Neural cell (in vitro differentiated cells): Measurements from ENCODE around the gene HIF3A. TPM values are rescaled to one million over a fixed set of nuclear protein-coding genes. Genes with fewer than 3 reads are reported as not detected.
"Not testable (repeated sequence)": the region's sequence is repeated elsewhere in the genome, so short reads cannot be mapped to it uniquely, and the experiment has no call there.

Source experiments
- H2AFZ ChIP-seq: fragments of 200-600, 300-800 bp; sonication (generic), shearing (Covaris generic); 2 replicates; pipeline ENCODE4 v1.6.0; 2014; ENCODE audit warnings: low read depth, mild to moderate bottlenecking, antibody characterized with exemption, low read length, moderate library complexity
- H3F3A ChIP-seq: fragments of 200-600 bp; shearing (Covaris generic); 2 replicates; pipeline ENCODE4 v1.6.1; 2016; ENCODE audit warnings: mild to moderate bottlenecking, moderate library complexity, mixed read lengths, antibody characterized with exemption, low read length; ENCODE audit not compliant: insufficient read depth, poor library complexity, severe bottlenecking
- H3K27ac ChIP-seq: fragments of 200-600, 300-800 bp; sonication (generic), shearing (Covaris generic); 2 replicates; pipeline ENCODE4 v1.5.1; 2014; ENCODE audit warnings: mild to moderate bottlenecking, low read length, moderate library complexity
- H3K27me3 ChIP-seq: fragments of 300-800, 200-600 bp; sonication (generic), shearing (Covaris generic); 2 replicates; pipeline ENCODE4 v1.6.0; 2014; ENCODE audit warnings: mild to moderate bottlenecking, low read depth, low read length, moderate library complexity; ENCODE audit not compliant: insufficient read depth
- H3K36me3 ChIP-seq: fragments of 300-800, 200-600 bp; sonication (generic), shearing (Covaris generic); 2 replicates; pipeline ENCODE4 v1.5.1; 2014; ENCODE audit warnings: mild to moderate bottlenecking, antibody characterized with exemption, low read length, moderate library complexity; ENCODE audit not compliant: insufficient read depth
- H3K4me2 ChIP-seq: fragments of 300-800, 200-600 bp; sonication (generic), shearing (Covaris generic); 2 replicates; pipeline ENCODE4 v1.6.0; 2014; ENCODE audit warnings: mild to moderate bottlenecking, low read length
- H3K4me3 ChIP-seq: fragments of 300-800, 200-600 bp; sonication (generic), shearing (Covaris generic); 2 replicates; pipeline ENCODE4 v1.5.1; 2014; ENCODE audit warnings: mild to moderate bottlenecking, low read length, moderate library complexity
- H3K79me2 ChIP-seq: fragments of 200-600 bp; shearing (Covaris generic); replicated peaks from 2 replicates; pipeline ENCODE4 v1.6.0; 2014; ENCODE audit warnings: mild to moderate bottlenecking, low read length, moderate library complexity; ENCODE audit not compliant: insufficient read depth
- H3K9ac ChIP-seq: fragments of 300-800, 200-600 bp; sonication (generic), shearing (Covaris generic); 2 replicates; pipeline ENCODE4 v1.6.1; 2016; ENCODE audit warnings: mild to moderate bottlenecking, low read length, mixed read lengths
- H3K9me2 ChIP-seq: fragments of 200-600 bp; shearing (Covaris generic); 2 replicates; pipeline ENCODE4 v1.6.1; 2016; ENCODE audit warnings: mild to moderate bottlenecking, low read length, mixed read lengths; ENCODE audit not compliant: insufficient read depth
- H3K9me3 ChIP-seq: fragments of 200-600, 300-800 bp; sonication (generic), shearing (Covaris generic); 2 replicates; pipeline ENCODE4 v1.6.1; 2016; ENCODE audit warnings: mild to moderate bottlenecking, mixed run types, low read length, moderate library complexity, mixed read lengths
- H4K20me1 ChIP-seq: fragments of 200-600 bp; shearing (Covaris generic); 2 replicates; pipeline ENCODE4 v1.6.1; 2016; ENCODE audit warnings: mild to moderate bottlenecking, mixed run types; ENCODE audit not compliant: insufficient read depth
- EP300 ChIP-seq: fragments of 450-650 bp; conservative IDR thresholded peaks from 2 replicates; pipeline ENCODE4 v1.6.1; 2014; ENCODE audit warnings: antibody characterized with exemption, mild to moderate bottlenecking, moderate library complexity; ENCODE audit not compliant: poor library complexity, severe bottlenecking
- EZH2 ChIP-seq: fragments of 200-600, 300-800 bp; shearing (Covaris generic), sonication (generic); IDR thresholded peaks from 2 replicates; pipeline ENCODE4 v1.6.1; 2014; ENCODE audit warnings: antibody characterized with exemption, low read length, borderline replicate concordance, mild to moderate bottlenecking; ENCODE audit not compliant: insufficient read depth, poor library complexity, severe bottlenecking
- MXI1 ChIP-seq: fragments of 450-650 bp; conservative IDR thresholded peaks from 2 replicates; pipeline ENCODE4 v1.6.1; 2014; ENCODE audit warnings: antibody characterized with exemption, mild to moderate bottlenecking; ENCODE audit not compliant: poor library complexity, severe bottlenecking
- POLR2AphosphoS5 ChIP-seq: IDR thresholded peaks from 2 replicates; pipeline ENCODE4 v1.6.1; 2012
- RAD21 ChIP-seq: fragments of 450-650 bp; conservative IDR thresholded peaks from 2 replicates; pipeline ENCODE4 v1.6.1; 2014; ENCODE audit warnings: antibody characterized with exemption, mild to moderate bottlenecking, moderate library complexity
- SMC3 ChIP-seq: fragments of 450-650 bp; conservative IDR thresholded peaks from 2 replicates; pipeline ENCODE4 v1.6.1; 2014; ENCODE audit warnings: antibody characterized with exemption, mild to moderate bottlenecking, moderate library complexity; ENCODE audit not compliant: poor library complexity
- TAF1 ChIP-seq: IDR thresholded peaks from 2 replicates; pipeline ENCODE4 v1.6.1; 2012; ENCODE audit warnings: low read depth
- polyA plus RNA-seq: library from polyadenylated mRNA; depleted of rRNA; stranded (reverse); fragments of >200 nt; gene quantifications from 2 replicates; pipeline ENCODE4 v1.2.3, GENCODE V29; 2014
- TF ChIP-seq, protein P1 (sequence below): IDR thresholded peaks from 2 replicates; pipeline ENCODE4 v1.6.1; 2012; ENCODE audit warnings: borderline replicate concordance
- TF ChIP-seq, protein P2 (sequence below): fragments of 450-650 bp; IDR thresholded peaks from 2 replicates; pipeline ENCODE4 v1.5.1; 2014; ENCODE audit warnings: antibody characterized with exemption, mild to moderate bottlenecking, moderate library complexity; ENCODE audit not compliant: poor library complexity, severe bottlenecking

The HIF3A gene
- polyA plus RNA-seq, 1 donor from 2014 or later: 2.0 TPM

DNA sequence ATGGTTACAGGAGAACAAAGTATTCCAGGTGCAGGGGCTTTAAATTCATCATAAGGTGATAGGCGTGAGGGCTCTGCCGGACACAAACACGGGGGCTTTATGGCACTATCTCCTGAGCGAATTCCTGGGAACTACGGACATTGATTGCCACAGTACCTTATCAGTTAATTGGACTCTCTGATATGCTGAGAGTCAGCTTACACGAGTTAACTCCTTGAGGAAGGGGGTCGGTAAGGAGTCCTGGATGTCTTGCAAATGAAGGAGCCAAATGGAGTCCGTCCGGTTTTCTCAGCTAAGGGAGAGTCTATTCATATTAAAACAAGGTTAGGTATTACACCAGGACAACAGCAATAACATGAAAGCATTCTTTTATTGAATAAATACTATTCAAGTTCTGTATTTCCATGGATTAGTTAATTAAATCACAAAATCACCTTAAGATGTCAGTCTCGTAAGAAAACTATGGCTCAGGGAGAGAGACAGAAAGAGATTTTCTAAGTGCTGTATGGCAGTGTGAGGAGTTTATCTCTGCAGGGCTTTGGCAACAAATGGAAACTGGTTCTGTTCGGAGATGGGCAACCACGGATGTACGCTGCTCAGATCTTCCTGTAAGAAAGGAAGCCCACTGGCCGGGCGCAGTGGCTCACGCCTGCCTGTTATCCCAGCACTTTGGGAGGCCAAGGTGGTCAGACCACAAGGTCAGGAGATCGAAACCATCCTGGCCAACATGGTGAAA is 26.2 kb upstream of the HIF3A start:
- Histone ChIP-seq H3K9me3 (no peaks in the 10 kb centered on the region), H3K4me2 (no peak overlapping the region), H3K79me2 (no peaks in the 10 kb centered on the region), H3K27ac (no peak overlapping the region), H2AFZ (no peak overlapping the region), H3K27me3 (no peaks in the 10 kb centered on the region), H3K9ac (no peak overlapping the region), H3K36me3 (no peaks in the 10 kb centered on the region), H3K9me2 (no peaks in the 10 kb centered on the region), H3F3A (no peaks in the 10 kb centered on the region), H4K20me1 (no peaks in the 10 kb centered on the region), H3K4me3 (no peak overlapping the region)
- TF ChIP-seq, protein P1, sequence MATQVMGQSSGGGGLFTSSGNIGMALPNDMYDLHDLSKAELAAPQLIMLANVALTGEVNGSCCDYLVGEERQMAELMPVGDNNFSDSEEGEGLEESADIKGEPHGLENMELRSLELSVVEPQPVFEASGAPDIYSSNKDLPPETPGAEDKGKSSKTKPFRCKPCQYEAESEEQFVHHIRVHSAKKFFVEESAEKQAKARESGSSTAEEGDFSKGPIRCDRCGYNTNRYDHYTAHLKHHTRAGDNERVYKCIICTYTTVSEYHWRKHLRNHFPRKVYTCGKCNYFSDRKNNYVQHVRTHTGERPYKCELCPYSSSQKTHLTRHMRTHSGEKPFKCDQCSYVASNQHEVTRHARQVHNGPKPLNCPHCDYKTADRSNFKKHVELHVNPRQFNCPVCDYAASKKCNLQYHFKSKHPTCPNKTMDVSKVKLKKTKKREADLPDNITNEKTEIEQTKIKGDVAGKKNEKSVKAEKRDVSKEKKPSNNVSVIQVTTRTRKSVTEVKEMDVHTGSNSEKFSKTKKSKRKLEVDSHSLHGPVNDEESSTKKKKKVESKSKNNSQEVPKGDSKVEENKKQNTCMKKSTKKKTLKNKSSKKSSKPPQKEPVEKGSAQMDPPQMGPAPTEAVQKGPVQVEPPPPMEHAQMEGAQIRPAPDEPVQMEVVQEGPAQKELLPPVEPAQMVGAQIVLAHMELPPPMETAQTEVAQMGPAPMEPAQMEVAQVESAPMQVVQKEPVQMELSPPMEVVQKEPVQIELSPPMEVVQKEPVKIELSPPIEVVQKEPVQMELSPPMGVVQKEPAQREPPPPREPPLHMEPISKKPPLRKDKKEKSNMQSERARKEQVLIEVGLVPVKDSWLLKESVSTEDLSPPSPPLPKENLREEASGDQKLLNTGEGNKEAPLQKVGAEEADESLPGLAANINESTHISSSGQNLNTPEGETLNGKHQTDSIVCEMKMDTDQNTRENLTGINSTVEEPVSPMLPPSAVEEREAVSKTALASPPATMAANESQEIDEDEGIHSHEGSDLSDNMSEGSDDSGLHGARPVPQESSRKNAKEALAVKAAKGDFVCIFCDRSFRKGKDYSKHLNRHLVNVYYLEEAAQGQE: no peak
- TF ChIP-seq POLR2AphosphoS5: no peak
- TF ChIP-seq, protein P2, sequence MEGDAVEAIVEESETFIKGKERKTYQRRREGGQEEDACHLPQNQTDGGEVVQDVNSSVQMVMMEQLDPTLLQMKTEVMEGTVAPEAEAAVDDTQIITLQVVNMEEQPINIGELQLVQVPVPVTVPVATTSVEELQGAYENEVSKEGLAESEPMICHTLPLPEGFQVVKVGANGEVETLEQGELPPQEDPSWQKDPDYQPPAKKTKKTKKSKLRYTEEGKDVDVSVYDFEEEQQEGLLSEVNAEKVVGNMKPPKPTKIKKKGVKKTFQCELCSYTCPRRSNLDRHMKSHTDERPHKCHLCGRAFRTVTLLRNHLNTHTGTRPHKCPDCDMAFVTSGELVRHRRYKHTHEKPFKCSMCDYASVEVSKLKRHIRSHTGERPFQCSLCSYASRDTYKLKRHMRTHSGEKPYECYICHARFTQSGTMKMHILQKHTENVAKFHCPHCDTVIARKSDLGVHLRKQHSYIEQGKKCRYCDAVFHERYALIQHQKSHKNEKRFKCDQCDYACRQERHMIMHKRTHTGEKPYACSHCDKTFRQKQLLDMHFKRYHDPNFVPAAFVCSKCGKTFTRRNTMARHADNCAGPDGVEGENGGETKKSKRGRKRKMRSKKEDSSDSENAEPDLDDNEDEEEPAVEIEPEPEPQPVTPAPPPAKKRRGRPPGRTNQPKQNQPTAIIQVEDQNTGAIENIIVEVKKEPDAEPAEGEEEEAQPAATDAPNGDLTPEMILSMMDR: no peak
- no peak for TF ChIP-seq SMC3
- TF ChIP-seq EP300: no peak
- TF ChIP-seq MXI1: no peak

DNA sequence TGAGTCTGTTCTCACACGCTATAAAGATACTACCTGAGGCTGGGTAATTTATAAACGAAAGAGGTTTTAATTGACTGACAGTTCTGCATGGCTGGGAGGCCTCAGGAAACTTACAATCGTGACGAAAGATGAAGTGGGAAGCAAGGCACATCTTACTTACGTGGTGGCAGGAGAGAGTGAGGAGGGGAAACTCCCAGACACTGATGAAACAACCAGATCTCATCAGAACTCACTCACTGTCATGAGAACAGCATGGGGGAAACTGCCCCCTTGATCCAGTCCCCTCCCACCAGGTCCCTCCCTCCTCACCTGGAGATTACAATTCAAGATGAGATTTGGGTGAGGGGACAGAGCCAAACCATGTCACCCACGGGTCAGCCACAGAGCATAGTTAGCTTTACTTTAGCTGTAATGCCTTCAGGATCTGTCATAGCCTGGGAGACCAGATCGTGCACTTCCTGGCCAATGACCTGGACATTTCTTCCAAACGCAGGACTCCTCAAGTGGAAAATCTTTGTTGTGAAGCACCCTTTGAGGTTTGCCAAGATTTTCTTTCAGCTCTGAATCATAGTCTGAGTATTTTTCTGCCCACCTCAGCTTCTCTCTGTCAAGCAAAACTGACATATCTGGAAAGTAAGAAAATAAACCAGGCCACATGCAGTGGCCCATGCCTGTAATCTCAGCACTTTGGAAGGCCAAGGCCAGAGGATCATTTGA is 25.2 kb upstream of the HIF3A start:
- H3K27ac ChIP-seq: no peak overlapping the region
- no peak overlapping the region for H3K4me3 ChIP-seq
- H3K36me3 ChIP-seq: no peaks in the 10 kb centered on the region
- no peaks in the 10 kb centered on the region for H3K9me2 ChIP-seq
- H3K27me3 ChIP-seq: no peaks in the 10 kb centered on the region
- no peaks in the 10 kb centered on the region for H3K79me2 ChIP-seq
- H3K9me3 ChIP-seq: no peaks in the 10 kb centered on the region
- H3F3A ChIP-seq: no peaks in the 10 kb centered on the region
- TF ChIP-seq, protein P2: no peak
- no peak for TF ChIP-seq RAD21
- no peak for TF ChIP-seq MXI1
- TF ChIP-seq, protein P1: no peak
- TF ChIP-seq TAF1: no peak
- TF ChIP-seq EZH2: no peak
- TF ChIP-seq POLR2AphosphoS5: no peak
- no peak for TF ChIP-seq SMC3
- TF ChIP-seq EP300: no peak
- no peak overlapping the region for H2AFZ ChIP-seq
- no peak overlapping the region for H3K9ac ChIP-seq
- no peak overlapping the region for H3K4me2 ChIP-seq
- no peaks in the 10 kb centered on the region for H4K20me1 ChIP-seq

DNA sequence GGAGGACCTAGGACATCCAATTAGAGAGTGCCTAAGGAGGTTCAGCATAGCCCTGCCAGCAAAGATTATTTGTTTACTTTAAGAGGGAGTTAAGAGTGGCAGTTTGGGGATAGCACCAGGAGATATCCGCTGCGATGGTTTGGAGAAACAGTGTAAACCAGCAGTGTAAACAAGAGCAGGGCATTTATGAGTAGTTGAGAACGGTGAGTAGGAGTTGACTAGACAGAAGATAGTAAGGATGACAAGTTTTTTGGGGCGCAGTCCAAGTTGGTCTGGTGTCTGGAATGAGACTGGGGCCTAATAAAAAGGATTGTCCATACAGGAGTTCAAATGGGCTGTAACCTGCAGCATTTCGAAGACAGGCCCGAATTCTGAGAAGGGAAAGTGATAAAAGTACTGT is 22.9 kb upstream of the HIF3A start:
- not testable (repeated sequence) for H3K4me3 ChIP-seq, H3K9me2 ChIP-seq, H3K9me3 ChIP-seq, H2AFZ ChIP-seq, H3K79me2 ChIP-seq, H3K9ac ChIP-seq, H3K27ac ChIP-seq, H3K27me3 ChIP-seq, H4K20me1 ChIP-seq, H3K36me3 ChIP-seq, H3F3A ChIP-seq, H3K4me2 ChIP-seq
